ENCODE data around the gene DCAF12. TPM values are rescaled to one million over a fixed set of nuclear protein-coding genes. Genes with fewer than 3 reads are reported as not detected.
"Not testable (repeated sequence)": the region's sequence is repeated elsewhere in the genome, so short reads cannot be mapped to it uniquely, and the experiment has no call there.

DCAF12 gene
- total RNA-seq, 1 donor from 2014 or later, result 42.8 TPM

DNA sequence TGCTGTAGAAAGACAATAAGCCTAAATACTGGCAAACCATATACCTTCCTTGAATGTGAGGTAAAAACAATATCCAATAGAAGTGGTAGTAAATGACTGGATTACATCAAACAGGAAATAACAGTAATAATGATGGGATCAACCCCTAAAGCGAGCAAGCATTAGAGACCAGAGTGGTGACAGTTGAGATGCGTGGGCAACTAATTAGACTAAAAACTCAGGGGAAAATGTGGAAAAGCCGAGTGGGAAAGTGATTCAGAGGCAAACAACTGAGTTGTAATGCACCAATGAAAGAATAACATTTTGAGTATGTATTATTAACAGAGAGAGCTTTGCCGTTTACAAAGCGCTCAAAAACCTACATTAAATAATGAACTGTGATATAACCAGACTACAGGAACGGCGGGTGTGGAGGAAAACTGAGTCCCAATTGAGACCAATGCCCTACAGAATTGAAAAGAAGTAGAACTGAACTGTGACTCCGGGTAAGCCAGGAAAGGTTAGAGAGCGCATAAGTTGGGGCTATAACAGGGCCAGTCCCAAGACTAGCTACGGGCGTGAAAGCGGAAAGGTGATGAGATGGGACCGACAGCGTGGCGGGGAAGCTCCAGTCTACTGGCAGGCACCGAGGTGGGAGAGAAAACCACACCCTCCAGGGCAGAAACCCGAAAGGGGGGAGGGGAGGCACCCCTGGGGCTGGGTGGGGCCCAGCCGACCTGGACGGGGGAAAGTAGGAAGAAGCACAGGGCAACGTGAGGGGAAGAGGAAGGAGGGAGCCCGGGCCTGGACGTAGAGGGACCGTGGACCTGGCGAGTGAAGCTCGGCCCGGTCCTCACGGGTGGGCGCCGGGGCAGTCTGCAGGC lies 78.4 kb downstream of the DCAF12 start:
- peak overlapping the region; percentile 91 for H3K4me3 Mint-ChIP-seq (ENCODE audit: low read depth)
- peaks cover 11% of the 10 kb centered on the region for H3K36me3 Mint-ChIP-seq (ENCODE audit: low read depth)
- H3K27me3 Mint-ChIP-seq (ENCODE audit: low read depth), result no peaks in the 10 kb centered on the region
- H3K27ac Mint-ChIP-seq, result peak overlapping the region; percentile 98
- no peak for DNase-seq (ENCODE audit: low spot score)
- H3K9me3 Mint-ChIP-seq, result no peaks in the 10 kb centered on the region
- intact Hi-C loops (cut with micrococcal nuclease), result loop anchor here (2.0 kb wide), 4 partner anchors 131 to 757 kb away; partner anchors contain the start of genes DNAI1, FAM219A, MYORG and NFX1
- peaks cover 37% of the 10 kb centered on the region for H3K4me1 Mint-ChIP-seq (ENCODE audit: low read depth)

DNA sequence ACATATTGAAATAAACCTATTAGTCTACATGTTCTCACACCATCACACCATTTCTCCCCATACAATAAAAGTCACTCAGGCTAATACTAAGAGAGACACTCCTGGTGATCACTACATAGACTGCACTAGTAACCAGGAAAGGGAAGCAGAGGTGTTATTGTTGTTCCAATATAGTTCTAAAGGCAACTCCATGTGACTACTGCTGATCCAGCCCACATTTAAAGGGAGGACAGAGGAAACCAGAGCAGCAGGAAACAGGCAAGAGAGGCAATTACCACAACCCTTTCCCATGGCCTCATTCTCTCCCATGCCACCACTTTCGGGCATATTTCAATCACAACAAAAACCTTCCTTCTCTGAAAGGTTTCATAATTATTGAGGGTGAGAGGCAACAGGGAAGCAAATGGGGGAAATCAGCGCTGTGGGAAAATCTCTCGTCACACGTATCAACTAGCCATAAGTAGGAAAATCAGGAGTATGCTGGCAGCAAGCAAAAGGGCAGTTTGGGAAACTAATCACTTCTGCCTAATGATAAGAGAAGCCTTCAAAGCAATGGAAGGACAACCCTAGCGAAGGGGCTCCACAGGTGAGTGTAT lies 79.6 kb downstream of the DCAF12 start:
- Mint-ChIP-seq H3K4me3 (ENCODE audit: low read depth) (peak overlapping the region; percentile 91), H3K4me1 (ENCODE audit: low read depth) (peaks cover 30% of the 10 kb centered on the region), H3K27ac (peak overlapping the region; percentile 33), H3K36me3 (ENCODE audit: low read depth) (peaks cover 20% of the 10 kb centered on the region), H3K27me3 (ENCODE audit: low read depth) (no peaks in the 10 kb centered on the region), H3K9me3 (no peaks in the 10 kb centered on the region)
- intact Hi-C loops (cut with micrococcal nuclease), result no loop called here
- DNase-seq (ENCODE audit: low spot score), result no peak

DNA sequence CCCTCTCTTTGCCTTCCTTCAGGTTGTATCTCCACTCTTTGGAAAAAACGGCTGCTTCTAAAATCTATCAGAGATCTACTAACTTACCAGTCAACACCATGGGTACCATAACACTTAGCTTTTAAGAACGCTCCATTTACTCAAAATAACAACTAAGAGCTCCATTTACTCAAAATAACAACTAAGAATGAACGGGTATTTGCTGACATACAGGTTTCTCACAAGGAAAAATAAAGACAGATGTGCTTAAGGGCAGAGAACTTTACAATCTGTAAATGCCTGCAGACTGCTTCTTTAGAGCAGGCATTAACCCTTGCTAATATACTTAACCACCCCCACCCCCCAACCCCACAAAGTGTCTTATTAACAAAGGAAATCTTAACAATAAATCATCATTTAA lies 80.6 kb downstream of the DCAF12 start:
- Mint-ChIP-seq H3K36me3 (ENCODE audit: low read depth) (peaks cover 25% of the 10 kb centered on the region), H3K27ac (peak overlapping the region; percentile 39), H3K4me3 (ENCODE audit: low read depth) (no peak overlapping the region), H3K27me3 (ENCODE audit: low read depth) (no peaks in the 10 kb centered on the region), H3K4me1 (ENCODE audit: low read depth) (peaks cover 24% of the 10 kb centered on the region), H3K9me3 (no peaks in the 10 kb centered on the region)
- intact Hi-C loops (cut with micrococcal nuclease), result no loop called here
- DNase-seq (ENCODE audit: low spot score), result no peak

DNA sequence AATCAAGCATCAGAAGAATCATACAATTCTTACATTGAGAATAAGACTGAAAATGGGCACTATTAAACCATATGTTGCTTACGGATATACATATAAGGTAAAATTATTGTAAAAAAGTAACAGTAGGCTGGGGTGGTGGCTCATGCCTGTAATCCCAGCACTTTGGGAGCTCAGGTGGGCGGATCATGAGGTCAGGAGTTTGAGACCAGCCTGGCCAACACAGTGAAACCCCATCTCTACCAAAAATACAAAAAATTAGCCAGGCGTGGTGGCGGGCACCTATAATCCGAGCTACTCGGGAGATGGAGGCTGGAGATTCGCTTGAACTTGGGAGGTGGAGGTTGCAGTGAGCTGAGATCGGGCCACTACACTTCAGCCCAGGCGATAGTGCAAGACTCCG lies 84.4 kb downstream of the DCAF12 start:
- H3K27me3 Mint-ChIP-seq (ENCODE audit: low read depth); H3K27ac Mint-ChIP-seq; DNase-seq (ENCODE audit: low spot score); H3K9me3 Mint-ChIP-seq; intact Hi-C loops (cut with micrococcal nuclease); H3K4me3 Mint-ChIP-seq (ENCODE audit: low read depth): not testable (repeated sequence)
- Mint-ChIP-seq H3K4me1 (ENCODE audit: low read depth) (peaks cover 13% of the 10 kb centered on the region), H3K36me3 (ENCODE audit: low read depth) (peaks cover 40% of the 10 kb centered on the region)

DNA sequence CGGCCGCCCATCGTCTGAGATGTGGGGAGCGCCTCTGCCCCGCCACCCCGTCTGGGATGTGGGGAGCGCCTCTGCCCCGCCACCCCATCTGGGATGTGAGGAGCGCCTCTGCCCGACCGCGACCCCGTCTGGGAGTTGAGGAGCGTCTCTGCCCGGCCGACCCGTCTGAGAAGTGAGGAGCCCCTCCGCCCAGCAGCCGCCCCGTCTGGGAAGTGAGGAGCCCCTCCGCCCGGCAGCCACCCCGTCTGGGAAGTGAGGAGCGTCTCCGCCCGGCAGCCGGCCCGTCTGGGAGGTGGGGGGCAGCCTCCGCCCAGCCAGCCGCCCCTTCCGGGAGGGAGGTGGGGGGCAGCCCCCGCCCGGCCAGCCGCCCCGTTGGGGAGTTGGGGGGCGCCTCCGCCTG lies 87.6 kb downstream of the DCAF12 start:
- H3K4me3 Mint-ChIP-seq (ENCODE audit: low read depth); intact Hi-C loops (cut with micrococcal nuclease); H3K27me3 Mint-ChIP-seq (ENCODE audit: low read depth); DNase-seq (ENCODE audit: low spot score); H3K27ac Mint-ChIP-seq; H3K9me3 Mint-ChIP-seq: not testable (repeated sequence)
- Mint-ChIP-seq H3K36me3 (ENCODE audit: low read depth) (peaks cover 41% of the 10 kb centered on the region), H3K4me1 (ENCODE audit: low read depth) (peaks cover 12% of the 10 kb centered on the region)

DNA sequence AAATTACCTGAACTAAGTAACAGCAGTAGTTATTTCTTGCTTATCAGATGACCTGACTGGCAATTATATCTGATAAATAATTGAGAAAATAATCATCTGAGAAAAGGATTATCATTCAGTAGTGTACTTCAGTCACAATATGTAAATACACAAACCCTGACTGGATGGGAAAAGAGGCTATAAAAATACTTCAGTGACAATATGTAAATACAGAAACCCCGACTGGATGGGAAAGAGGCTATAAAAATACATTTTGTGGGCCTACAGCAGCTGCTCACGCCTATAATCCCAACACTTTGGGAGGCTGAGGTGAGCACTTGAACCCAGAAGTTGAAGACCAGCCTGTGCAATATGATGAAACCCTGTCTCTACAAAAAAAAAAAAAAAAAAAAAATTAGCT lies 88.9 kb downstream of the DCAF12 start:
- H3K4me1 Mint-ChIP-seq (ENCODE audit: low read depth), result peaks cover 12% of the 10 kb centered on the region
- H3K9me3 Mint-ChIP-seq, result no peaks in the 10 kb centered on the region
- intact Hi-C loops (cut with micrococcal nuclease), result no loop called here
- no peaks in the 10 kb centered on the region for H3K27me3 Mint-ChIP-seq (ENCODE audit: low read depth)
- no peak for DNase-seq (ENCODE audit: low spot score)
- H3K27ac Mint-ChIP-seq, result no peak overlapping the region
- H3K4me3 Mint-ChIP-seq (ENCODE audit: low read depth), result no peak overlapping the region
- peaks cover 43% of the 10 kb centered on the region for H3K36me3 Mint-ChIP-seq (ENCODE audit: low read depth)

DNA sequence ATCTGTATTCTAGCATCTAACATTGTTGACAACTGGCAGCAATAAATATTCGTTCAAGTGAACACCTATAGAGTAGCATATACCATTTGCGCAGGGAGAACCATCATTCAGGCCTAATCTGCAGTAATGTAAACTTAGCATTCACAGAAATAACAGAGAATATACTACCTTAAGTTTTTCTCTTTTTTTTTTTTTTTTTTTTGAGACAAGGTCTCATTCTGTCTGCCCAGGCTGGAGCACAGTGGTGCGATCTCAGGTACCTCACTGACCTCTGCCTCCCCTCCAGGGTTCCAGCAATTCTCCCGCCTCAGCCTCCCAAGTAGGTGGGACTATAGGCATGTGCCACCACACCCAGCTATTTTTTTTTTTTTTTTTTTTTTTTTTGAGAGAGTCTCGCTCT lies 89.9 kb downstream of the DCAF12 start:
- intact Hi-C loops (cut with micrococcal nuclease), result no loop called here
- Mint-ChIP-seq H3K27ac (no peak overlapping the region), H3K4me3 (ENCODE audit: low read depth) (no peak overlapping the region), H3K4me1 (ENCODE audit: low read depth) (peaks cover 12% of the 10 kb centered on the region), H3K9me3 (no peaks in the 10 kb centered on the region), H3K36me3 (ENCODE audit: low read depth) (peaks cover 40% of the 10 kb centered on the region), H3K27me3 (ENCODE audit: low read depth) (no peaks in the 10 kb centered on the region)
- DNase-seq (ENCODE audit: low spot score), result no peak

Other genes with a start within 250 kb of the DCAF12 start
- gene UBAP2, start 77.8 kb downstream of the DCAF12 start, total RNA-seq, result 52.8 and 54.8 TPM in 2 replicates
- gene UBAP1, start 52.3 kb upstream of the DCAF12 start, total RNA-seq, result 33.6 and 33.7 TPM in 2 replicates
- 4.8 and 5.0 TPM in 2 replicates for gene KIF24, start 202.6 kb upstream of the DCAF12 start, total RNA-seq
- gene NUDT2, start 202.9 kb upstream of the DCAF12 start, total RNA-seq, result 30.8 and 33.0 TPM in 2 replicates